IMR-90 (cell line): ENCODE results near the gene DDX41. TPM values are rescaled to one million over a fixed set of nuclear protein-coding genes. Genes with fewer than 3 reads are reported as not detected.

ENCODE experiments used
- ATAC-seq: fragments of 200-7000 bp; cut with Tn5 transposase; 2 replicates; pipeline ENCODE4 v1.9.1; 2020; ENCODE audit warnings: low read depth, mild to moderate bottlenecking, moderate library complexity
- BruUV-seq: library from RNA; stranded (reverse); fragments of 400-500 nt; replicated peaks from 2 replicates; lab custom pipeline; 2021; lab: Mats Ljungman, UMichigan
- CTCF ChIA-PET: fragments of 300-600 bp; formaldehyde crosslinking; extraction: SDS; loops from one replicate; lab custom pipeline; 2021; ENCODE audit warnings: antibody characterized with exemption; lab: Yijun Ruan, JAX
- POLR2A ChIA-PET: fragments of 300-600 bp; sonication (Branson Sonifier 250); formaldehyde crosslinking; loops from one replicate; lab custom pipeline; 2022; ENCODE audit warnings: antibody characterized with exemption; ENCODE audit not compliant: unreplicated experiment; lab: Charles Lee
- DNase-seq: peaks from one replicate; pipeline ENCODE4 v3.0.0; 2013
- H2AFZ ChIP-seq: replicated peaks from 2 replicates; pipeline ENCODE3; 2013; ENCODE audit warnings: low read length, mild to moderate bottlenecking; ENCODE audit not compliant: poor library complexity
- H2AK5ac ChIP-seq: 2 replicates; pipeline ENCODE4 v1.6.1; 2013; ENCODE audit warnings: low read depth, low read length, inconsistent platforms
- H2AK9ac ChIP-seq: replicated peaks from 2 replicates; pipeline ENCODE3; 2013; ENCODE audit warnings: mild to moderate bottlenecking, low read depth, low read length, moderate library complexity; ENCODE audit not compliant: poor library complexity
- H2BK120ac ChIP-seq: 2 replicates; pipeline ENCODE4 v1.6.1; 2013; ENCODE audit warnings: low read depth, low read length, inconsistent platforms
- H2BK15ac ChIP-seq: 3 replicates; pipeline ENCODE4 v1.6.1; 2013; ENCODE audit warnings: low read depth, low read length, inconsistent platforms
- H2BK20ac ChIP-seq: 2 replicates; pipeline ENCODE4 v1.6.1; 2013; ENCODE audit warnings: low read depth, mild to moderate bottlenecking, inconsistent platforms, low read length, moderate library complexity
- H2BK5ac ChIP-seq: 2 replicates; pipeline ENCODE4 v1.6.1; 2013; ENCODE audit warnings: mild to moderate bottlenecking, low read depth, low read length, inconsistent platforms; ENCODE audit not compliant: poor library complexity, severe bottlenecking
- H3K14ac ChIP-seq: replicated peaks from 2 replicates; pipeline ENCODE4 v1.6.1; 2013; ENCODE audit warnings: low read depth, low read length, inconsistent platforms
- H3K18ac ChIP-seq: 2 replicates; pipeline ENCODE4 v1.6.1; 2013; ENCODE audit warnings: low read depth, low read length, control low read depth
- H3K23ac ChIP-seq: 2 replicates; pipeline ENCODE4 v1.6.1; 2013; ENCODE audit warnings: low read depth, low read length, inconsistent platforms
- H3K27ac ChIP-seq: 2 replicates; pipeline ENCODE4 v1.5.1; 2013; ENCODE audit warnings: mild to moderate bottlenecking, control low read depth, low read length; ENCODE audit not compliant: insufficient read depth
- H3K27me3 ChIP-seq: 2 replicates; pipeline ENCODE4 v1.6.1; 2013; ENCODE audit warnings: low read length; ENCODE audit not compliant: control insufficient read depth, insufficient read depth
- H3K36me3 ChIP-seq: 2 replicates; pipeline ENCODE4 v1.6.1; 2013; ENCODE audit warnings: low read length, mixed read lengths; ENCODE audit not compliant: control insufficient read depth, insufficient read depth
- H3K4ac ChIP-seq: 2 replicates; pipeline ENCODE4 v1.6.1; 2013; ENCODE audit warnings: low read depth, low read length, inconsistent platforms
- H3K4me1 ChIP-seq: 2 replicates; pipeline ENCODE4 v1.6.1; 2013; ENCODE audit warnings: low read length, mixed read lengths; ENCODE audit not compliant: control insufficient read depth, insufficient read depth
- H3K4me2 ChIP-seq: 2 replicates; pipeline ENCODE4 v1.6.1; 2013; ENCODE audit warnings: low read depth, mild to moderate bottlenecking, control low read depth, low read length, moderate library complexity
- H3K4me3 ChIP-seq: 2 replicates; pipeline ENCODE4 v1.5.1; 2013; ENCODE audit warnings: low read depth, mild to moderate bottlenecking, control low read depth, low read length, moderate library complexity; ENCODE audit not compliant: insufficient read depth
- H3K56ac ChIP-seq: 2 replicates; pipeline ENCODE4 v1.6.1; 2013; ENCODE audit warnings: low read length, inconsistent platforms; ENCODE audit not compliant: insufficient read depth; ENCODE audit errors: extremely low read depth
- H3K79me1 ChIP-seq, 2 experiments: 2 replicates each; pipeline ENCODE4 v1.6.1; 2013; ENCODE audit warnings: low read length in 2 of 2, inconsistent platforms in 1 of 2, low read depth in 1 of 2
- H3K9ac ChIP-seq: 2 replicates; pipeline ENCODE4 v1.6.1; 2013; ENCODE audit warnings: low read depth, low read length, control low read depth
- H3K9me1 ChIP-seq: 2 replicates; pipeline ENCODE4 v1.6.1; 2013; ENCODE audit warnings: low read length, inconsistent platforms; ENCODE audit not compliant: insufficient read depth
- H3K9me3 ChIP-seq: 2 replicates; pipeline ENCODE4 v1.6.1; 2013; ENCODE audit warnings: low read length; ENCODE audit not compliant: control insufficient read depth, insufficient read depth
- H4K20me1 ChIP-seq: 2 replicates; pipeline ENCODE4 v1.6.1; 2013; ENCODE audit warnings: low read length, inconsistent platforms; ENCODE audit not compliant: insufficient read depth
- H4K5ac ChIP-seq: 2 replicates; pipeline ENCODE4 v1.6.1; 2013; ENCODE audit warnings: mild to moderate bottlenecking, low read depth, low read length, control low read depth
- H4K8ac ChIP-seq, 2 experiments: 2 replicates each; pipeline ENCODE4 v1.6.1; 2013; ENCODE audit warnings: low read depth in 2 of 2, low read length in 2 of 2, control low read depth in 1 of 2, inconsistent platforms in 1 of 2
- H4K91ac ChIP-seq: 2 replicates; pipeline ENCODE4 v1.6.1; 2013; ENCODE audit warnings: low read depth, low read length, inconsistent platforms; ENCODE audit not compliant: insufficient read depth
- SMC3 ChIP-seq: fragments of 150-350 bp; IDR thresholded peaks from 2 replicates; pipeline ENCODE4 v1.6.1; 2016; ENCODE audit warnings: low read depth, mild to moderate bottlenecking, antibody characterized with exemption, low read length, moderate library complexity
- WGBS, 2 experiments: methylation state at CpG; one replicate each; pipeline versions ENCODE4 v1.1.5 to v1.1.7; 2013; ENCODE audit warnings: missing lambda C conversion rate in 2 of 2; ENCODE audit not compliant: insufficient read length in 1 of 2; ENCODE audit errors: extremely low coverage in 2 of 2; 5-methylcytosine and 5-hydroxymethylcytosine counted together
- dilution Hi-C: fragments of 300-500 bp; cut with HindIII; formaldehyde crosslinking; loops from one replicate; pipeline ENCODE4 v1.14.3; 2018; ENCODE audit warnings: low sequenced_read_pairs; ENCODE audit not compliant: unreplicated experiment
- in situ Hi-C: fragments of 300-500 bp; cut with MboI; formaldehyde crosslinking; loops from 3 replicates; pipeline ENCODE4 v1.14.3; 2019; ENCODE audit warnings: low sequenced_read_pairs, inconsistent platforms, mixed read lengths
- intact Hi-C: fragments of 100-400 bp; cut with micrococcal nuclease; formaldehyde crosslinking; loops from 2 replicates; pipeline ENCODE4 v1.10.0; 2022
- polyA plus RNA-seq, 3 experiments: library from polyadenylated mRNA; depleted of rRNA; stranded (reverse); fragments of >200 nt; gene quantifications; 2 replicates each; pipeline ENCODE4 v1.2.3, GENCODE V29; 2012; ENCODE audit warnings: low replicate concordance in 1 of 3
- total RNA-seq: library from RNA; depleted of rRNA; stranded (reverse); fragments of >200 nt; gene quantifications from 2 replicates; pipeline ENCODE4 v1.2.3, GENCODE V29; 2012
- TF ChIP-seq, protein P1 (sequence below): conservative IDR thresholded peaks from 2 replicates; pipeline ENCODE4 v1.5.1; 2012; ENCODE audit warnings: mild to moderate bottlenecking, low read depth, low read length, improper control_type of control experiment

Gene DDX41
- total and polyA plus RNA-seq, 2 of the 4 experiments (the other 2 are of a cell fraction) = 130 to 170 TPM

DNA sequence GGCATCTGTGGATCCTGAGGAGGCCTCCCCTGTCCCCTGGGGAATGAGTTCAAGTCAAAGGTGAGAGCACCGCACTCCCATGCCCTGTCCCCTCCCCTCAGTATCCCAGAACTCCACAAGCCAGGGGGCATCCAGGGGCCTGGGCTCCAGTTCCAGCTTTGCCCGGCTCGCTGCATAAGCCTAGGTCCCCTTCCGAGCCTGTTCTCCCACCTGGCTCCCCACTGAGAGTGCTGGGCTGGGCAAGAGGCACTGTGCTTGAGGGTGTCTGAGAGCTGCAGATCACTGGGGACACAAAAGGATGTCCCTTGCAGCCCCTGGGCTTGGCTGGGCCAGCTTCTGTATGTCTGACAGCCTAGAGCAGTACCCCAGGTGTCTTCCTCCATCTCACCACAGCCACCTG, 11.7 kb downstream of the DDX41 start:
- H3K27ac ChIP-seq = no peak overlapping the region
- H3K4me3 ChIP-seq = no peak overlapping the region
- no peak overlapping the region for H3K4ac ChIP-seq
- H2AK5ac ChIP-seq = no peak overlapping the region
- no TSS peak for BruUV-seq
- no peak for TF ChIP-seq SMC3
- TF ChIP-seq, protein P1, sequence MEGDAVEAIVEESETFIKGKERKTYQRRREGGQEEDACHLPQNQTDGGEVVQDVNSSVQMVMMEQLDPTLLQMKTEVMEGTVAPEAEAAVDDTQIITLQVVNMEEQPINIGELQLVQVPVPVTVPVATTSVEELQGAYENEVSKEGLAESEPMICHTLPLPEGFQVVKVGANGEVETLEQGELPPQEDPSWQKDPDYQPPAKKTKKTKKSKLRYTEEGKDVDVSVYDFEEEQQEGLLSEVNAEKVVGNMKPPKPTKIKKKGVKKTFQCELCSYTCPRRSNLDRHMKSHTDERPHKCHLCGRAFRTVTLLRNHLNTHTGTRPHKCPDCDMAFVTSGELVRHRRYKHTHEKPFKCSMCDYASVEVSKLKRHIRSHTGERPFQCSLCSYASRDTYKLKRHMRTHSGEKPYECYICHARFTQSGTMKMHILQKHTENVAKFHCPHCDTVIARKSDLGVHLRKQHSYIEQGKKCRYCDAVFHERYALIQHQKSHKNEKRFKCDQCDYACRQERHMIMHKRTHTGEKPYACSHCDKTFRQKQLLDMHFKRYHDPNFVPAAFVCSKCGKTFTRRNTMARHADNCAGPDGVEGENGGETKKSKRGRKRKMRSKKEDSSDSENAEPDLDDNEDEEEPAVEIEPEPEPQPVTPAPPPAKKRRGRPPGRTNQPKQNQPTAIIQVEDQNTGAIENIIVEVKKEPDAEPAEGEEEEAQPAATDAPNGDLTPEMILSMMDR = no peak
- no peak overlapping the region for H3K23ac ChIP-seq
- H3K9me3 ChIP-seq = no peaks in the 10 kb centered on the region
- H3K9me1 ChIP-seq = no peaks in the 10 kb centered on the region
- no peaks in the 10 kb centered on the region for H3K27me3 ChIP-seq
- no peak overlapping the region for H2BK20ac ChIP-seq
- peaks cover 6% of the 10 kb centered on the region for H3K36me3 ChIP-seq
- H3K4me1 ChIP-seq = peaks cover 7% of the 10 kb centered on the region; the same call in 1 of the 2 replicates
- H4K5ac ChIP-seq = no peak overlapping the region
- DNase-seq (no peak), ATAC-seq (no peak)
- H4K8ac ChIP-seq = no peak overlapping the region
- dilution Hi-C loops (no loop called here), in situ Hi-C loops (no loop called here), intact Hi-C loops (no loop called here)
- no peak overlapping the region for H3K9ac ChIP-seq
- CTCF ChIA-PET = no interaction called here
- no peak overlapping the region for H3K56ac ChIP-seq
- no peaks in the 10 kb centered on the region for H4K20me1 ChIP-seq
- no CpG with 5 or more reads among the region's 4 CpGs for WGBS, 2 experiments
- H3K79me1 ChIP-seq = no peaks in the 10 kb centered on the region; a peak in 1 of 4 replicates
- H3K4me2 ChIP-seq = no peak overlapping the region
- no peak overlapping the region for H2AFZ ChIP-seq
- POLR2A ChIA-PET = interaction anchor here (1.0 kb wide), 1 partner anchor 10 kb away, joined by 3 read pairs; no protein-coding TSS in a partner anchor
- H3K14ac ChIP-seq = no peak overlapping the region
- no peak overlapping the region for H2BK120ac ChIP-seq
- H2BK5ac ChIP-seq = no peak overlapping the region
- H3K18ac ChIP-seq = no peak overlapping the region
- H2BK15ac ChIP-seq = no peak overlapping the region
- no peak overlapping the region for H4K91ac ChIP-seq
- no peak overlapping the region for H2AK9ac ChIP-seq
